Measurements from ENCODE around the gene FRMD8.
A peak's percentile ranks its signal among the peaks of the same experiment; 100 is the strongest.

The FRMD8 gene

DNA sequence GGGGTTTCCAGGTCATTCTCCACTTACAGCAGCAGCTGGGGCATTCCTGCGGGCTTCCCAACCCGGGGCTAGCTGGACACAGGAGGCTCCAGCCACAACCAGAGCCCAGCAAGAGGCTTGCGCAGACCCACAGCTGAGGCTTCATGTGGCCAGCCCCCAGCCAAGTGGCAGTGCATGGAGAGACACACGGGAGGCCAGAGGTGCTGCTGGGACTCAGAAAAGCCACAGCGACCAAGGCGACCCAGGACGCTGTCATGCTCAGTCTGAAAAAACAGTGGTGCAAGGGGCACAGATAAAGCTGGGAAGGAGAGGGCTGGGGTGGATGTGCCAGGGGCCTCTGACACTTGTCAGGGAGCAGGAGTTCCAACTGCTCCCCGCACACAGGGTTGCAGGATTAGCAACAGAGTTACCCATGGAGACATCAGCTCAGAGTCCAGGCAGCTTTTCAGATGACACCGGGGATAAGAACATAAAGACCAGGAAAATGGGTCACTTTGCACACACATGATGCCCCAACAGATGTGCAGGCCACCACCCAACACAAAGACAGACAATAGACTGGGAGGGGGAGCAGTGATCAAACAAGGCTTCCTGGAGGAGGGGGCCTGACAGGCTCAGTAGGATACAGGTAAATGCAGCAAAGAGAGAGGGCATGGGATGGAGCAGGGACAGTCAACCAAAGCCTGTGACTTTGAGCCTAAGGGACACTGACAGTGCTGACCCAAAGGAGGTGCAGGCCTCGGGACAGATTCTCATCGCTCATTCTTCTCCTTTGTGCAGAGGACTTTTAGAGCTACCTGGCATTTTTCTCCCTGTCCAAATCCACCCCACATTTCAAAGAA, 29.3 kb downstream of the FRMD8 start:
- DNase-seq: no peak

DNA sequence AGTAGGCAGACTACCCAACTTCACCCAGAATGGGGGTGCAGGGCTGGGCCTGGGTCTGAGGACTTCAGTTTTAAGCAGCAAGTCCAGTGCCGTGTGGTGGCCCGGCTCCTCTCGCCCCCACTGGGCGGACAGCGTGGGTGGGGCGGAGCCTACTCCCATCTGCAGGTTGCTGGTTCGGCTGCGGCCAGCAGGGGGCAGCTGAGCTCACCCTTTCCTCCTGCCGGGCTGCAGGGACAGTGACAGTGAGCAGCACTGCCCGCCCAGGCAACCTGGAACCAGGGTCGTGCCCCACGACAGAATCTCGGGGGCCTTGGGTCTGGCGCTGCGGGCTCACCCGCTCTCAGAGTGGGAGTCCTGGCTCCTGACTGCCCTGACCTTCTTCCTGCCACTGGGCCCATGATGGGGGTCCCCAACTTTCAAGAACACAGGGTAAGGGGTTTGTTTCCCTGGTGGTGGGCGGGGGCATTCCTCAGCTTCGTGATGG, 29.9 kb downstream of the FRMD8 start:
- peak; percentile 60 for DNase-seq

DNA sequence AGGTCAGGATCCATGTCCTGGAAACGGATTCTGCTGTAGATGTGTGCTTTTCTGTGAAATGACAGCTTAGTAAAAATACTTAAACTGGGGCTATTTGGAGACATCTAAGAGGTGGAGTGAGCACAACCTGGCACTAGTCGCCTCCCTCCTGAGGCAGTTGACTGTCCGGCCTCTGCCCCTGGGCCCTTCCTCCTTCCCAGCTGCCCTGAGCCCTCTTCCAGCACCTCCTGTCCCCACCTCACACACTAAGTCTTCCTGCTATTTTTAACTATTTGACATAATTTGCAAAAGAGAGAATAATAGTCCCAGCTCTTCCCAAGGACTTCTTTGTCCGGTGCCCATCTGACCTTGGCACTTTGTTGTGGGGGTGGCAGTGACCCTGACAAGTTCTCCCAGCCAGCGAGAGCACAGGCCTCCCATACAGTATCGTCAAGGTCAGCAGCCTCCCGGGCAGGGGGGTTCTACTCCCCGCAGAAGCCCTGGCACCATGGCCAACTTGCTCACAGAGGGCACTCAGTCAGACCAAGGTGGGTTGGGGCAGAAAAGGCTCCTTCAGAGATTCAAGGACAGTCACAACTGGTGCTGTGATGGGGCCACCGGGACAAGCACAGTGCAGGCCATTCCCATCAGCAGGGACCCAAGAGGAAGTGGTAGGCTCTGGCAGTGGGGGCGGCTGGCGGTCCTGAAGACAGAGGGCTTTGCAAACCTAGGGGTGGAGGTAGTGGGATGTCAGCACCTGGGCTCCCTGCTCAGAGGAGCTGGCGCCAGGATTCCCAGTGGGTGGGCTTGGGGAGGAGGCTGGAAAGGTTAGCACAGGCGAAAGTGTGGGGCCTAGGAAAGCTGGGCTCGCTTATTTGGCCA, 30.6 kb downstream of the FRMD8 start:
- no peak for DNase-seq

DNA sequence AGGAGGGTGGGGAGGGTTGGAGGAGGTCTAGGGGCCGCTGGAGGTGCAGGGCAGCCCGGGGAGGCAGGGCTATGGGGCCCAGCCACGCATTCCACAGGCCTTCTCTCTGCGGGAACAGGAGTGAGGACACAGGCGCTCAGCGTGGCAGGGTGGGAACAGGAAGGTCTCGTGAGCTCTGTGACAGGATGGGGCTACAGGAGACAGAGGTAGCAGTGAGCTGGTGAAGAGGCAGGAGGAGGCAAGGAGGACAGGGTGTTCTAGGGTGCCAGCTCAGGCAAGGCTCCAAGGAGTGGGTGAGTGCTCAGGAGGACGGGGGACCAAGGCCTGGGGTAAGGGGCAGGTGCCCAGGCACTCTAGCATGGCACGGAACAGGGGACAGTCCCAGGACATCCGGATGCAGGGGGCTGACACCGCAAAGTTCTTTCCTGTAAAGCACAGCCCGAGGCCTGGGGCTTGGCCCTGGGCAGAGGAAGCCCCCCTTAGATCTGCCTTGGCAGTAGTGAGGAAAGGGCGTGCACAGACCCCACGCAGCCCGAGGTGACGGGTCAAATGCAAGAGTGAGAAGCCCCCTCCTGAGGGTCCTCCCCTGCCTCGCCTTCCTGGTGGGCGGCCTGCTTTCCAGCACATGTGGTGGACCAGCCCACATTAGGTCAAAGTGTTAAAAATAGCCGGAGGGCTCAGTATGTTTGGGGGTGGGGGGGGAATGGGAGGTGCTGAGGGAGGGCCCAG, 31.4 kb downstream of the FRMD8 start:
- no peak for DNase-seq

DNA sequence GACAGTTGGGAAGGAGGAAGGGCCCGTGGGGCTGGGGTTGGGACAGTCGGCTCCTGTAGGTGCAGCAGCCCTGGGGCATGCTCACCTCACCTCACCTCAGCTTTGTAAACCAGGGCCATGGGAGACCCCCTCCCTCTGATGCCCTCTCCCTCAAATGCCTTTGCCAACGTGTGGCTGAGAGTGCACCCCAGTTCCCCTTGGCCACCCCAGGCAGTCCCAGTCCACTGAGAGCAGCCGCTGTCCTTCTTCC, 31.9 kb downstream of the FRMD8 start:
- no peak for DNase-seq

DNA sequence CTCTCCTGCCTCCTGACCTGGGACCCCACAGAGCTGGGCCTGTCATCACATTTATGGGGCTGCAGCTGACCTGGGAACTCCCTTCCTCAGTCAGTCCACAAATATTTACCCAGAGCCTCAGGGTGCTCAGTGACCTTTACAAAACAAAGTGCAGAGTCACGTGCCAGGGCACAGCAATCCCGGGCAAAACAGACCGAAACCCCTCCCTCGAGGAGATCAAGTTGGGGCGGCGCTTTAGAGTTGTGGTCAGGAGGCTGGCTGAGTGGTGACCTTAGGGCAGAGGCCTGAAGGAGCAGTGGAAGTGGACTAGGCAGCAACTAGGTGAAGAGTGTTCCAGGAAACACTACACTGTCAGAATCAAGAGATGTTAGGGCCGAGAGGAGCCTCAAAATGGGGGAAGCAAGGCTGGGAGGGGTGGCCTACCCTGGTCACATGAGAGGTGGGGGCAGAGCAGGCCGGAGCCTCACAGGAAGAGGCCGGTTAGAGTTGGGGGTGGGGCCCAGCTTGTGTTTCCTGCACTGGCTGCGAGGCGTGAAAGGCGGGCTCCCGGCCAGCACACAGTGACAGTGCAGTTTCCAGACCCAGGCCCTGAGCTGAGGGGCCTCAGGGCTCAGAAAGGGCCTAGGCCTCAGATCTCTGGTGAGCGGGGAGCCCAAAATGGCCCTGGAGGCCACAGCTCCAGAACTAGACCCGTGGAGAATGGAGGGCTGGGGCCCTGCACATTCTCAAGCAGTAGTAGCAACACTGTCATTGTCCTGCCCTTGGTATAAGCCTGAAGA, 32.4 kb downstream of the FRMD8 start:
- peak; percentile 79 for DNase-seq

DNA sequence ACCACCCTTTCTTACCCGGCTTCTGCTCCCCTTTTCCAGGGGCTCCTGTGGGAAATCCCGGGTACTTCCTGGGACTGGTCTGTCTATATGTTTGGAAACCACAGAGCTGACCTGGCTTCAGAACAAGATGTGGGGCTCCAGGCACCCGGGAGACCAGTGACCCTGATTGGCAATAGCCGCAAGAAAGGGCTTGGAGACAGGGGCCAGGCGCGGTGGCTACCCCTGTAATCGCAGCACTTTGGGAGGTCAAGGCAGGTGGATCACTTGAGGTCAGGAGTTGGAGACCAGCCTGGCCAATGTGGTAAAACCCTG, 33.0 kb downstream of the FRMD8 start:
- DNase-seq: no peak

DNA sequence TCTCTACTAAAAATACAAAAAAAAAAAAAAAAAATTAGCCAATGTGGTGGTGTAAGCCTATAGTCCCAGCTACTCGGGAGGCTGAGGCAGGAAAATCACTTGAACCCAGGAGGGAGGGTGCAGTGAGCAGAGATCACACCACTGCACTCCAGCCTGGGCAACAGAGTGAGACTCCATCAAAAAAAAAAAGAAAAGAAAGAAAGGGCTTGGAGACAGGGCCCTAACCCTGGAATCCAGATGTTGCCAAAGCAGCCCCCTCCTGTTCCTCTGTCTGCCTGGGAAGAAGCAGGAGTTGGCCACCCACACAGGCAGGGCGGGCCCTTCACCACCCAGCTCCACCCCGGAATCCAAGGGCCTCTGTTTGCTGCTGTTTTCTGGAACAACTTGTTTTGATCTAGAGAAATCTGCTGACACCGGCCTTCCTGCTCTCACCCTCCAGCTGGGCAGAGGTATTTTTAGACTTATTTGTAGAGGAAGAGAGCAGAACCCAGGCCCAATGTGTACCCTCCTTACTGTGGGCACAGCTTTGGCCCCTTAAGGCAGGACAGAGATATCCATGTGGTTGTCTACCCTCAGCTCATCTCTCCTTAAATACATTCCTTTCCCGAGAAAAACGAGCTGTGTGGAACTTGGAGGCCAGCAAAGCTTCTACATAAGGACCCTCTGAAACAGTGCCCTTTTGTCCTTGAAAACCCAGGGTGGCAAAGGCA, 33.5 kb downstream of the FRMD8 start:
- DNase-seq: peak; percentile 34

DNA sequence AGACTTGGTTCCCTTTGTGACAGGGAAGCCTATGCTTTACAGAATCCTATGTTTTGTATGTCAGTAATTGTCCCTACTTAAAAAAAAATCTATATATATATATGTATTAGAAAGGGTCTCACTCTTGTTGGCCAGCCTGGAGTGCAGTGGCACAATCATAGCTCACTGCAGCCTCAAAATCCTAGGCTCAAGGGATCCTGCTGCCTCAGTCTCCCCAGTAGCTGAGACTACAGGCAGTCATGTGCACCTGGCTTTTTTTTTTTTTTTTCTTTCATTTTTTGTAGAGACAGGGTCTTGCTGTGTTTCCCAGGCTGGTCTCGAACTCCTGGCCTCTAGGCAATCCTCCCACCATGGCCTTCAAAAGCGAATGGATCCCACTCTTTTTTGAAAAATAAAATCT, 34.1 kb downstream of the FRMD8 start:
- DNase-seq: no peak

DNA sequence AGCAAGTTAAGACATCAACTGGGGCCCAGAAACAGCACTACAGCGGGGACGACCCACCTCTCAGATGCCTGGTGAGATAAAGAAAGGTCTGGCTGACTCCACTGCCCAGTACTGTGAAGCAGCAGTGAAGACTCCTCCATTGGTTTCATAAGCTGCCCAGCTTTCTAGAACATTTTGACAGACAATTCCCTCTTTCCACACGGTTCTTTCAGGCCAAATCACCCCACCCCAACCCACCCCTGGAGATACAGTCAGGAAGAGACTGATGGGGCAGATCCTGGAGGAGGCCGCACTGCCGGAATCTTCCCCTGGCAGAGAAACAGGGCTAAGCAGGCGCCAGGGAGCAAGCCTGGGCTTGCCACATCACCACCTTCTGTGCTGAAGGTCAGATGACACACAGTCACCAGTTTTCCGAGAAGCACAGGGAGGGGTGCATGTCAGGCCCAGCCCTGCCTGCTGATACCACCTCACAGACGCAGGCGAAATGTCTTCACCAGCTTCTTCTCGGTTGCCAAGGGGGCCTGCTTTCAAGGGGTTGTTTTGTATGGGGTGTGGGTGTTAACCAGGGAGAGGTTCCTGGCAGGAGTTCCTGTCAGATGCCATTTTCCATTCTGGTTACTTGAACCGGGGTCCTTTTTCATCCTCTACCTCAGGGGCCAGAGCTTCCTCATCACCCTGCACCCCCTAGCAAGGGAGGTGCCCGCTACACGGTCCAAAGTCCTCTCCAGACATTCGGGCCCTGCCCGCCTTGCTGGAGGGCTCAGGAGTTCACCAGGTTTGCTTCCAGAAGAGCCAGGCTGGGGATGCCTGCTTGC, 34.7 kb downstream of the FRMD8 start:
- DNase-seq: peak; percentile 88

DNA sequence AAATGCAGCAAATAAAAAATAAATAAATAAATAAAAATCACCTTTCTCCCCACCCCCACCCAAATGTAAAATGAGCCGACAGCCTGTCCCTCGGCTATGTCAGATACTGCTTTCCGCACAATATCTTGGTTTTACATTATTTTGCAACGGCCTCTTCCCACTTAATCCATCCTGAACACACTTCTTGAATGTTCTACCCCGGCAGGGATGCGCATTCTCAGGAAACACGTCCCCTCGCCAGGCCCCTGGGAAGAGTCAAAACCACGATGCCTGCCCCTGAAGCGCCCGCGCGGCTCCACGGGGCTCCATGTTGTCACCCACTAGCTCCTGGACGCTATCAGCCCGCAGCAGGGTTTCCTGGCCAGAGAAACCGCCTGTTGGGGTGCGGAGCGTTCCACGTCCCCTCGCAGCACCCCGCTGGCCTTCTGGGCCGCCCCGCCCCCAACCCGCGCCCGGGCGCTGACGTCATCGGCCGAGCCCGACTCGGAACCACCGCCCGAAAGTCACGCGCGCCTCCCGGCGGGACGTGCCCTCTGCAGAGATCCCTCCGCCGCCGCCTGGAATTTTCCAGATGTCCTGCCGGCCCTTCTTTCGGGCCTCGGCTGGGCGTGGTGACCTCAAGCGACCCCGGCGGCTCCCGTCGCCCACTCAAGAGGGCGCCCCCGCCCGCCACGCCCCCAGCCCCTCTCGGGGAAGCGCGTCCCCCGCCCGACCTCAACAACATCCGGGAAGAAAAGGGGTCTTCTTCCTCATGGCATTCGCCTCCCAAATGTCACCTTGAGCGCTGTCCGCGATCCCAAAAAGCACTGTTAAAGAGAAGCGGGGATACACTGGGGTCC, 35.6 kb downstream of the FRMD8 start:
- peak; percentile 98 for DNase-seq

DNA sequence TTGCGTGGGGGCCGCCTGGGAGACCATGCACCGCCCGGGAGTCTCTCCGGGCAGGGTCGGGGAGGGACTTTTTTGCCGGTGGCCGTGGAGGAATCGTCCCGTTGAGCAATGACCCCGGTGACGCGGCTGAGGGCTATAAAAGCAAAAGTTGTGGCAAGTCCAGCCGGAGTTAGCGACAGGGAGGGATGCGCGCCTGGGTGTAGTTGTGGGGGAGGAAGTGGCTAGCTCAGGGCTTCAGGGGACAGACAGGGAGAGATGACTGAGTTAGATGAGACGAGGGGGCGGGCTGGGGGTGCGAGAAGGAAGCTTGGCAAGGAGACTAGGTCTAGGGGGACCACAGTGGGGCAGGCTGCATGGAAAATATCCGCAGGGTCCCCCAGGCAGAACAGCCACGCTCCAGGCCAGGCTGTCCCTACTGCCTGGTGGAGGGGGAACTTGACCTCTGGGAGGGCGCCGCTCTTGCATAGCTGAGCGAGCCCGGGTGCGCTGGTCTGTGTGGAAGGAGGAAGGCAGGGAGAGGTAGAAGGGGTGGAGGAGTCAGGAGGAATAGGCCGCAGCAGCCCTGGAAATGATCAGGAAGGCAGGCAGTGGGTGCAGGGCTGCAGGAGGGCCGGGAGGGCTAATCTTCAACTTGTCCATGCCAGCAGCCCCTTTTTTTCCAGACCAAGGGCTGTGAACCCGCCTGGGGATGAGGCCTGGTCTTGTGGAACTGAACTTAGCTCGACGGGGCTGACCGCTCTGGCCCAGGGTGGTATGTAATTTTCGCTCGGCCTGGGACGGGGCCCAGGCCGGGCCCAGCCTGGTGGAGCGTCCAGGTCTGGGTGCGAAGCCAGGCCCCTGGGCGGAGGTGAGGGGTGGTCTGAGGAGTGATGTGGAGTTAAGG, 36.4 kb downstream of the FRMD8 start, which contains the start of gene NEAT1:
Gene NEAT1, plus strand, starts transcription at position 166 of the 883 bp plus-strand sequence.
- peak; percentile 38 for DNase-seq

DNA sequence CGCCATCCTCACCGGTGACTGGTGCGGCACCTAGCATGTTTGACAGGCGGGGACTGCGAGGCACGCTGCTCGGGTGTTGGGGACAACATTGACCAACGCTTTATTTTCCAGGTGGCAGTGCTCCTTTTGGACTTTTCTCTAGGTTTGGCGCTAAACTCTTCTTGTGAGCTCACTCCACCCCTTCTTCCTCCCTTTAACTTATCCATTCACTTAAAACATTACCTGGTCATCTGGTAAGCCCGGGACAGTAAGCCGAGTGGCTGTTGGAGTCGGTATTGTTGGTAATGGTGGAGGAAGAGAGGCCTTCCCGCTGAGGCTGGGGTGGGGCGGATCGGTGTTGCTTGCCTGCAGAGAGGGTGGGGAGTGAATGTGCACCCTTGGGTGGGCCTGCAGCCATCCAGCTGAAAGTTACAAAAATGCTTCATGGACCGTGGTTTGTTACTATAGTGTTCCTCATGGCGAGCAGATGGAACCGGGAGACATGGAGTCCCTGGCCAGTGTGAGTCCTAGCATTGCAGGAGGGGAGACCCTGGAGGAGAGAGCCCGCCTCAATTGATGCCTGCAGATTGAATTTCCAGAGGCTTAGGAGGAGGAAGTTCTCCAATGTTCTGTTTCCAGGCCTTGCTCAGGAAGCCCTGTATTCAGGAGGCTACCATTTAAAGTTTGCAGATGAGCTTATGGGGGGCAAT, 37.2 kb downstream of the FRMD8 start:
- DNase-seq: no peak

DNA sequence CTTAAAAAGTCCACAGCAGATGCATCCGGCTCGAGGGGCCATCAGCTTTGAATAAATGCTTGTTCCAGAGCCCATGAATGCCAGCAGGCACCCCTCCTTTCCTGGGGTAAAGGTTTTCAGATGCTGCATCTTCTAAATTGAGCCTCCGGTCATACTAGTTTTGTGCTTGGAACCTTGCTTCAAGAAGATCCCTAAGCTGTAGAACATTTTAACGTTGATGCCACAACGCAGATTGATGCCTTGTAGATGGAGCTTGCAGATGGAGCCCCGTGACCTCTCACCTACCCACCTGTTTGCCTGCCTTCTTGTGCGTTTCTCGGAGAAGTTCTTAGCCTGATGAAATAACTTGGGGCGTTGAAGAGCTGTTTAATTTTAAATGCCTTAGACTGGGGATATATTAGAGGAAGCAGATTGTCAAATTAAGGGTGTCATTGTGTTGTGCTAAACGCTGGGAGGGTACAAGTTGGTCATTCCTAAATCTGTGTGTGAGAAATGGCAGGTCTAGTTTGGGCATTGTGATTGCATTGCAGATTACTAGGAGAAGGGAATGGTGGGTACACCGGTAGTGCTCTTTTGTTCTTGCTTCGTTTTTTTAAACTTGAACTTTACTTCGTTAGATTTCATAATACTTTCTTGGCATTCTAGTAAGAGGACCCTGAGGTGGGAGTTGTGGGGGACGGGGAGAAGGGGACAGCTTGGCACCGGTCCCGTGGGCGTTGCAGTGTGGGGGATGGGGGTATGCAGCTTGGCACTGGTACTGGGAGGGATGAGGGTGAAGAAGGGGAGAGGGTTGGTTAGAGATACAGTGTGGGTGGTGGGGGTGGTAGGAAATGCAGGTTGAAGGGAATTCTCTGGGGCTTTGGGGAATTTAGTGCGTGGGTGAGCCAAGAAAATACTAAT, 38.0 kb downstream of the FRMD8 start:
- no peak for DNase-seq

DNA sequence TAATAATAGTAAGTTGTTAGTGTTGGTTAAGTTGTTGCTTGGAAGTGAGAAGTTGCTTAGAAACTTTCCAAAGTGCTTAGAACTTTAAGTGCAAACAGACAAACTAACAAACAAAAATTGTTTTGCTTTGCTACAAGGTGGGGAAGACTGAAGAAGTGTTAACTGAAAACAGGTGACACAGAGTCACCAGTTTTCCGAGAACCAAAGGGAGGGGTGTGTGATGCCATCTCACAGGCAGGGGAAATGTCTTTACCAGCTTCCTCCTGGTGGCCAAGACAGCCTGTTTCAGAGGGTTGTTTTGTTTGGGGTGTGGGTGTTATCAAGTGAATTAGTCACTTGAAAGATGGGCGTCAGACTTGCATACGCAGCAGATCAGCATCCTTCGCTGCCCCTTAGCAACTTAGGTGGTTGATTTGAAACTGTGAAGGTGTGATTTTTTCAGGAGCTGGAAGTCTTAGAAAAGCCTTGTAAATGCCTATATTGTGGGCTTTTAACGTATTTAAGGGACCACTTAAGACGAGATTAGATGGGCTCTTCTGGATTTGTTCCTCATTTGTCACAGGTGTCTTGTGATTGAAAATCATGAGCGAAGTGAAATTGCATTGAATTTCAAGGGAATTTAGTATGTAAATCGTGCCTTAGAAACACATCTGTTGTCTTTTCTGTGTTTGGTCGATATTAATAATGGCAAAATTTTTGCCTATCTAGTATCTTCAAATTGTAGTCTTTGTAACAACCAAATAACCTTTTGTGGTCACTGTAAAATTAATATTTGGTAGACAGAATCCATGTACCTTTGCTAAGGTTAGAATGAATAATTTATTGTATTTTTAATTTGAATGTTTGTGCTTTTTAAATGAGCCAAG, 38.9 kb downstream of the FRMD8 start:
- no peak for DNase-seq

Data from NCI-H2171 (cell line).